ENCODE data around the gene SHISAL1.

Gene SHISAL1

DNA sequence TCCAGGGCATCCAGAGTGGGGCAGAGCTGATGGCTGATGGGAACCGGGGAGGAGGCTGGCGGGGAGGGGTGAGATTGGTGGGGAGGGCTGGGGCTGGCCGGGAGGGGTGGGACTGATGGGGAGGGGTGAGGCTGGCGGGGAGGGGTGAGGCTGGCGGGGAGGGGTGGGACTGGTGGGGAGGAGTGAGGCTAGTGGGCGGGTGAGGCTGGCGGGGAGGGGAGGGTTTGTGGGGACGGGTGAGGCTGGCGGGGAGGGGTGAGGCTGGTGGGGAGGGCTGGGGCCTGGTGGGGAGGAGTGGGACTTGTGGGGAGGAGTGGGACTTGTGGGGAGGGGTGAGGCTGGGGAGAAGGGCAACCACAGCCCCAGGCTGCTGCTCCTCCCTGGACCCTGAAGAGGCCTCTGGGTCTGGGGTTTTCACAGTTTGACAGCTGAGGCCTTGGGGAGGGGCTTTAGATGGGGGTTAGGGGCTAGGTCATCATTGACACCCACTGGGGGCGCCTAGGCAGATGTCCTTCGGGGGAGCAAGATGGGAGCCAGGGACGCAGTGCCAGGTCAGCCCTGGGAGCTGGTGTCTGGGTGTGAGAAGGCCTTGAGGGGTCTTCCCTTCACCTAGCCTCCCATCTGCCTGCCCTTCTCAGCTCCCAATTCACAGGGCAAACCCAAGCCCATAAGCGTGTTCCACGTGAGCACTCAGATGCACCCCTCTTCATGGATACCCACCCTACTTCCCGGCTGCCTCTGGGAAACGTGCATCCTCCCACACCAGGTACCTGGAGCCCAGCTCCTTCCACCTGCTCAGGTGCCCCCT lies 105.4 kb downstream of the SHISAL1 start:
- ATAC-seq: no peak
- TF ChIP-seq ZC3H10 (CRISPR knock-in tag; IDR thresholded peaks at IDR 0.05) (no peak), ZNF70 (CRISPR knock-in tag; IDR thresholded peaks at IDR 0.05) (no peak), SNAI2 (CRISPR knock-in tag; IDR thresholded peaks at IDR 0.05) (no peak), TOX (CRISPR knock-in tag; IDR thresholded peaks at IDR 0.05; ENCODE audit: borderline replicate concordance) (no peak), RARB (CRISPR knock-in tag; IDR thresholded peaks at IDR 0.05) (no peak), ZFP3 (CRISPR knock-in tag; IDR thresholded peaks at IDR 0.05) (no peak), ZFP30 (CRISPR knock-in tag; IDR thresholded peaks at IDR 0.05) (no peak), PPARA (CRISPR knock-in tag; IDR thresholded peaks at IDR 0.05; ENCODE audit: borderline replicate concordance) (no peak), GLIS3 (CRISPR knock-in tag; IDR thresholded peaks at IDR 0.05) (no peak), ZNF565 (CRISPR knock-in tag; conservative IDR thresholded peaks at IDR 0.05; ENCODE audit: low read depth) (no peak), ZNF8 (CRISPR knock-in tag; IDR thresholded peaks at IDR 0.05) (no peak), OSR1 (CRISPR knock-in tag; IDR thresholded peaks at IDR 0.05) (no peak), TCF4 (CRISPR knock-in tag; IDR thresholded peaks at IDR 0.05; ENCODE audit: borderline replicate concordance) (no peak), ESRRG (CRISPR knock-in tag; IDR thresholded peaks at IDR 0.05) (no peak), ARNTL (CRISPR knock-in tag; IDR thresholded peaks at IDR 0.05; ENCODE audit: borderline replicate concordance, low read depth) (no peak)
- TF ChIP-seq, protein P1, sequence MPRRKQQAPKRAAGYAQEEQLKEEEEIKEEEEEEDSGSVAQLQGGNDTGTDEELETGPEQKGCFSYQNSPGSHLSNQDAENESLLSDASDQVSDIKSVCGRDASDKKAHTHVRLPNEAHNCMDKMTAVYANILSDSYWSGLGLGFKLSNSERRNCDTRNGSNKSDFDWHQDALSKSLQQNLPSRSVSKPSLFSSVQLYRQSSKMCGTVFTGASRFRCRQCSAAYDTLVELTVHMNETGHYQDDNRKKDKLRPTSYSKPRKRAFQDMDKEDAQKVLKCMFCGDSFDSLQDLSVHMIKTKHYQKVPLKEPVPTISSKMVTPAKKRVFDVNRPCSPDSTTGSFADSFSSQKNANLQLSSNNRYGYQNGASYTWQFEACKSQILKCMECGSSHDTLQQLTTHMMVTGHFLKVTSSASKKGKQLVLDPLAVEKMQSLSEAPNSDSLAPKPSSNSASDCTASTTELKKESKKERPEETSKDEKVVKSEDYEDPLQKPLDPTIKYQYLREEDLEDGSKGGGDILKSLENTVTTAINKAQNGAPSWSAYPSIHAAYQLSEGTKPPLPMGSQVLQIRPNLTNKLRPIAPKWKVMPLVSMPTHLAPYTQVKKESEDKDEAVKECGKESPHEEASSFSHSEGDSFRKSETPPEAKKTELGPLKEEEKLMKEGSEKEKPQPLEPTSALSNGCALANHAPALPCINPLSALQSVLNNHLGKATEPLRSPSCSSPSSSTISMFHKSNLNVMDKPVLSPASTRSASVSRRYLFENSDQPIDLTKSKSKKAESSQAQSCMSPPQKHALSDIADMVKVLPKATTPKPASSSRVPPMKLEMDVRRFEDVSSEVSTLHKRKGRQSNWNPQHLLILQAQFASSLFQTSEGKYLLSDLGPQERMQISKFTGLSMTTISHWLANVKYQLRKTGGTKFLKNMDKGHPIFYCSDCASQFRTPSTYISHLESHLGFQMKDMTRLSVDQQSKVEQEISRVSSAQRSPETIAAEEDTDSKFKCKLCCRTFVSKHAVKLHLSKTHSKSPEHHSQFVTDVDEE (CRISPR knock-in tag; IDR thresholded peaks at IDR 0.05): no peak
- TF ChIP-seq, protein P2, sequence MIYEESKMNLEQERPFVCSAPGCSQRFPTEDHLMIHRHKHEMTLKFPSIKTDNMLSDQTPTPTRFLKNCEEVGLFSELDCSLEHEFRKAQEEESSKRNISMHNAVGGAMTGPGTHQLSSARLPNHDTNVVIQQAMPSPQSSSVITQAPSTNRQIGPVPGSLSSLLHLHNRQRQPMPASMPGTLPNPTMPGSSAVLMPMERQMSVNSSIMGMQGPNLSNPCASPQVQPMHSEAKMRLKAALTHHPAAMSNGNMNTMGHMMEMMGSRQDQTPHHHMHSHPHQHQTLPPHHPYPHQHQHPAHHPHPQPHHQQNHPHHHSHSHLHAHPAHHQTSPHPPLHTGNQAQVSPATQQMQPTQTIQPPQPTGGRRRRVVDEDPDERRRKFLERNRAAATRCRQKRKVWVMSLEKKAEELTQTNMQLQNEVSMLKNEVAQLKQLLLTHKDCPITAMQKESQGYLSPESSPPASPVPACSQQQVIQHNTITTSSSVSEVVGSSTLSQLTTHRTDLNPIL (CRISPR knock-in tag; IDR thresholded peaks at IDR 0.05; ENCODE audit: low read depth): no peak
- TF ChIP-seq, protein P3, sequence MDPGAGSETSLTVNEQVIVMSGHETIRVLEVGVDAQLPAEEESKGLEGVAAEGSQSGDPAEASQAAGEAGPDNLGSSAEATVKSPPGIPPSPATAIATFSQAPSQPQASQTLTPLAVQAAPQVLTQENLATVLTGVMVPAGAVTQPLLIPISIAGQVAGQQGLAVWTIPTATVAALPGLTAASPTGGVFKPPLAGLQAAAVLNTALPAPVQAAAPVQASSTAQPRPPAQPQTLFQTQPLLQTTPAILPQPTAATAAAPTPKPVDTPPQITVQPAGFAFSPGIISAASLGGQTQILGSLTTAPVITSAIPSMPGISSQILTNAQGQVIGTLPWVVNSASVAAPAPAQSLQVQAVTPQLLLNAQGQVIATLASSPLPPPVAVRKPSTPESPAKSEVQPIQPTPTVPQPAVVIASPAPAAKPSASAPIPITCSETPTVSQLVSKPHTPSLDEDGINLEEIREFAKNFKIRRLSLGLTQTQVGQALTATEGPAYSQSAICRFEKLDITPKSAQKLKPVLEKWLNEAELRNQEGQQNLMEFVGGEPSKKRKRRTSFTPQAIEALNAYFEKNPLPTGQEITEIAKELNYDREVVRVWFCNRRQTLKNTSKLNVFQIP (CRISPR knock-in tag; IDR thresholded peaks at IDR 0.05; ENCODE audit: borderline replicate concordance, low read depth): no peak

DNA sequence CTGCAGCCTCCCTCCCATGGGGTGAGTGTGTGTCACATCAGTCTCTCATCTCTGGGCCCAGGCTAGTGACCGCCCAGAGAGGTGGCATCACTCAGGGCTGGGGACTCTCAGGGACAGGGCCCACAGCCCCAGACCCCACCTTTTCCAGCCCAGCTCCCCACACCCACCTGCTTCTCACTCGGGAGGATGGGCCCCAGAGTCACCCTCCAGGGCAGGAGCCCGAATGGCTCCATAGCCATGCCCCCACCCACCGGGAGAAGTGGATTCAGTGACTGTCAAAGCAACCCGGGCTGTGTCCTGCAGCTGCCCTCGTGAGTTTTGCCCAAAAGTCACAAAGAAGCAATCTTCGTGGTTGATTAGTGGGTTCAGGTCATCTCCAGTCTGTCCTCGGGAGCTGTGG lies 106.1 kb downstream of the SHISAL1 start:
- TF ChIP-seq, protein P4, sequence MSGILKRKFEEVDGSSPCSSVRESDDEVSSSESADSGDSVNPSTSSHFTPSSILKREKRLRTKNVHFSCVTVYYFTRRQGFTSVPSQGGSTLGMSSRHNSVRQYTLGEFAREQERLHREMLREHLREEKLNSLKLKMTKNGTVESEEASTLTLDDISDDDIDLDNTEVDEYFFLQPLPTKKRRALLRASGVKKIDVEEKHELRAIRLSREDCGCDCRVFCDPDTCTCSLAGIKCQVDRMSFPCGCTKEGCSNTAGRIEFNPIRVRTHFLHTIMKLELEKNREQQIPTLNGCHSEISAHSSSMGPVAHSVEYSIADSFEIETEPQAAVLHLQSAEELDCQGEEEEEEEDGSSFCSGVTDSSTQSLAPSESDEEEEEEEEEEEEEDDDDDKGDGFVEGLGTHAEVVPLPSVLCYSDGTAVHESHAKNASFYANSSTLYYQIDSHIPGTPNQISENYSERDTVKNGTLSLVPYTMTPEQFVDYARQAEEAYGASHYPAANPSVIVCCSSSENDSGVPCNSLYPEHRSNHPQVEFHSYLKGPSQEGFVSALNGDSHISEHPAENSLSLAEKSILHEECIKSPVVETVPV (CRISPR knock-in tag; IDR thresholded peaks at IDR 0.05): no peak
- TF ChIP-seq SNAI2 (CRISPR knock-in tag; IDR thresholded peaks at IDR 0.05) (no peak), OSR1 (CRISPR knock-in tag; IDR thresholded peaks at IDR 0.05) (no peak), ARNTL (CRISPR knock-in tag; IDR thresholded peaks at IDR 0.05; ENCODE audit: borderline replicate concordance, low read depth) (no peak), BACH2 (CRISPR knock-in tag; IDR thresholded peaks at IDR 0.05; ENCODE audit: borderline replicate concordance) (no peak)
- TF ChIP-seq, protein P5, sequence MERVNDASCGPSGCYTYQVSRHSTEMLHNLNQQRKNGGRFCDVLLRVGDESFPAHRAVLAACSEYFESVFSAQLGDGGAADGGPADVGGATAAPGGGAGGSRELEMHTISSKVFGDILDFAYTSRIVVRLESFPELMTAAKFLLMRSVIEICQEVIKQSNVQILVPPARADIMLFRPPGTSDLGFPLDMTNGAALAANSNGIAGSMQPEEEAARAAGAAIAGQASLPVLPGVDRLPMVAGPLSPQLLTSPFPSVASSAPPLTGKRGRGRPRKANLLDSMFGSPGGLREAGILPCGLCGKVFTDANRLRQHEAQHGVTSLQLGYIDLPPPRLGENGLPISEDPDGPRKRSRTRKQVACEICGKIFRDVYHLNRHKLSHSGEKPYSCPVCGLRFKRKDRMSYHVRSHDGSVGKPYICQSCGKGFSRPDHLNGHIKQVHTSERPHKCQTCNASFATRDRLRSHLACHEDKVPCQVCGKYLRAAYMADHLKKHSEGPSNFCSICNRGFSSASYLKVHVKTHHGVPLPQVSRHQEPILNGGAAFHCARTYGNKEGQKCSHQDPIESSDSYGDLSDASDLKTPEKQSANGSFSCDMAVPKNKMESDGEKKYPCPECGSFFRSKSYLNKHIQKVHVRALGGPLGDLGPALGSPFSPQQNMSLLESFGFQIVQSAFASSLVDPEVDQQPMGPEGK (CRISPR knock-in tag; IDR thresholded peaks at IDR 0.05; ENCODE audit: borderline replicate concordance): no peak
- no peak for ATAC-seq

DNA sequence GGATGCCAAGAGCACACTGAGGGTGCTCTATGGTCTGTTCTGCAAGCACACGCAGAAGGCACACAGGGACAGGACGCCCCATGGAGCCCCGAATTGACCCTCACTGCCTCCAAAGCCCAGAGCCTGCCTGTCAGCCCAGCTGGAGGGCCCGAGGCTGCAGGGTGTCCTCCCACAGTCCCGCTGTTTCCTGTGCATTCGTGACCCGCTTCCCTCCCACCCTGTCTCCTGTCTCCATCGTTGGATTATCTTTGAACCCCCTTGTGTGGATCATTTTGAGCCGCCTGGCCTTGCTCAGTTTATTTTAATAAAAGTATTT lies 106.5 kb downstream of the SHISAL1 start:
- no peak for ATAC-seq
- TF ChIP-seq ZFP3 (CRISPR knock-in tag; IDR thresholded peaks at IDR 0.05) (no peak), ZC3H10 (CRISPR knock-in tag; IDR thresholded peaks at IDR 0.05) (no peak), BACH2 (CRISPR knock-in tag; IDR thresholded peaks at IDR 0.05; ENCODE audit: borderline replicate concordance) (no peak), RARB (CRISPR knock-in tag; IDR thresholded peaks at IDR 0.05) (no peak), ZFP30 (CRISPR knock-in tag; IDR thresholded peaks at IDR 0.05) (no peak), ARNTL (CRISPR knock-in tag; IDR thresholded peaks at IDR 0.05; ENCODE audit: borderline replicate concordance, low read depth) (no peak), PPARA (CRISPR knock-in tag; IDR thresholded peaks at IDR 0.05; ENCODE audit: borderline replicate concordance) (no peak), ESRRG (CRISPR knock-in tag; IDR thresholded peaks at IDR 0.05) (no peak), TOX (CRISPR knock-in tag; IDR thresholded peaks at IDR 0.05; ENCODE audit: borderline replicate concordance) (no peak), TCF4 (CRISPR knock-in tag; IDR thresholded peaks at IDR 0.05; ENCODE audit: borderline replicate concordance) (no peak), ZNF8 (CRISPR knock-in tag; IDR thresholded peaks at IDR 0.05) (no peak), SNAI2 (CRISPR knock-in tag; IDR thresholded peaks at IDR 0.05) (no peak), ZNF70 (CRISPR knock-in tag; IDR thresholded peaks at IDR 0.05) (no peak), GLIS3 (CRISPR knock-in tag; IDR thresholded peaks at IDR 0.05) (no peak), OSR1 (CRISPR knock-in tag; IDR thresholded peaks at IDR 0.05) (no peak)
- TF ChIP-seq, protein P3 (CRISPR knock-in tag; IDR thresholded peaks at IDR 0.05; ENCODE audit: borderline replicate concordance, low read depth): no peak
